ENCODE measurements around the gene TMPRSS2.

DNA sequence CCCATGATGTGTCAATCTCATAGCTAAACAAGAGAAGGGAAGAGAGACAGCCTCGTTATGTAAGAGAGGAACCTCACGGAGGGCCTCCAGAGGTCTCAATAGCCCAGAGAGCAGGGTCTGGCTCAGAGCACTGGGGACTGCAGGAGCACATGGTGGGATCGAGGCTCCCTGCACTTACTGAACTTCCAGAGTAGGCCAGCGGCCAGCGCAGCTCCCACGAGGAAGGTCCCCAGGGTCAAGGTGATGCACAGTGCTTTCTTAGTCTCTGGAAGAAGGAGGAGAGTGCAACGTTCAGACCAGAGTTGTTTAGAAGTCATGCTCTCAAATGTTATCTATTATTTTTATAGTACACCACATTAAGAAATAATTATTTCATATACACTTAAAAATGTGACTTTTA, 18.6 kb downstream of the TMPRSS2 start:
- TF ChIP-seq EZH2 (optimal IDR thresholded peaks at IDR 0.05; ENCODE audit: low read depth, low read length) (no peak), EZH2phosphoT487 (IDR thresholded peaks at IDR 0.05; ENCODE audit: low read length) (no peak)
- TF ChIP-seq, protein P1, sequence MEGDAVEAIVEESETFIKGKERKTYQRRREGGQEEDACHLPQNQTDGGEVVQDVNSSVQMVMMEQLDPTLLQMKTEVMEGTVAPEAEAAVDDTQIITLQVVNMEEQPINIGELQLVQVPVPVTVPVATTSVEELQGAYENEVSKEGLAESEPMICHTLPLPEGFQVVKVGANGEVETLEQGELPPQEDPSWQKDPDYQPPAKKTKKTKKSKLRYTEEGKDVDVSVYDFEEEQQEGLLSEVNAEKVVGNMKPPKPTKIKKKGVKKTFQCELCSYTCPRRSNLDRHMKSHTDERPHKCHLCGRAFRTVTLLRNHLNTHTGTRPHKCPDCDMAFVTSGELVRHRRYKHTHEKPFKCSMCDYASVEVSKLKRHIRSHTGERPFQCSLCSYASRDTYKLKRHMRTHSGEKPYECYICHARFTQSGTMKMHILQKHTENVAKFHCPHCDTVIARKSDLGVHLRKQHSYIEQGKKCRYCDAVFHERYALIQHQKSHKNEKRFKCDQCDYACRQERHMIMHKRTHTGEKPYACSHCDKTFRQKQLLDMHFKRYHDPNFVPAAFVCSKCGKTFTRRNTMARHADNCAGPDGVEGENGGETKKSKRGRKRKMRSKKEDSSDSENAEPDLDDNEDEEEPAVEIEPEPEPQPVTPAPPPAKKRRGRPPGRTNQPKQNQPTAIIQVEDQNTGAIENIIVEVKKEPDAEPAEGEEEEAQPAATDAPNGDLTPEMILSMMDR (IDR thresholded peaks at IDR 0.05; ENCODE audit: low read length): no peak

Measured in MM.1S (cell line).